SK-N-SH treated with all-trans-retinoic acid at 6 μM for 48 hours (cell line): ENCODE data around the gene ANO5.

Experiments used
- ZFP3 ChIP-seq: fragments of 250-450 bp; sonication (Bioruptor Pico); IDR thresholded peaks from 2 replicates; pipeline ENCODE4 v1.5.0; 2020; ENCODE audit warnings: mild to moderate bottlenecking, moderate library complexity
- ZNF8 ChIP-seq: fragments of 450-650 bp; formaldehyde crosslinking; IDR thresholded peaks from 2 replicates; pipeline ENCODE4 v1.5.0; 2020; ENCODE audit warnings: mild to moderate bottlenecking, moderate library complexity
- TF ChIP-seq, protein P1 (sequence below): fragments of 250-450 bp; sonication (Bioruptor Pico); IDR thresholded peaks from 2 replicates; pipeline ENCODE4 v1.5.1; 2020; ENCODE audit warnings: low read depth, mild to moderate bottlenecking, moderate library complexity
- TF ChIP-seq, protein P2 (sequence below): fragments of 250-450 bp; sonication (Bioruptor Pico); IDR thresholded peaks from 2 replicates; pipeline ENCODE4 v1.5.0; 2020; ENCODE audit warnings: mild to moderate bottlenecking, moderate library complexity

DNA sequence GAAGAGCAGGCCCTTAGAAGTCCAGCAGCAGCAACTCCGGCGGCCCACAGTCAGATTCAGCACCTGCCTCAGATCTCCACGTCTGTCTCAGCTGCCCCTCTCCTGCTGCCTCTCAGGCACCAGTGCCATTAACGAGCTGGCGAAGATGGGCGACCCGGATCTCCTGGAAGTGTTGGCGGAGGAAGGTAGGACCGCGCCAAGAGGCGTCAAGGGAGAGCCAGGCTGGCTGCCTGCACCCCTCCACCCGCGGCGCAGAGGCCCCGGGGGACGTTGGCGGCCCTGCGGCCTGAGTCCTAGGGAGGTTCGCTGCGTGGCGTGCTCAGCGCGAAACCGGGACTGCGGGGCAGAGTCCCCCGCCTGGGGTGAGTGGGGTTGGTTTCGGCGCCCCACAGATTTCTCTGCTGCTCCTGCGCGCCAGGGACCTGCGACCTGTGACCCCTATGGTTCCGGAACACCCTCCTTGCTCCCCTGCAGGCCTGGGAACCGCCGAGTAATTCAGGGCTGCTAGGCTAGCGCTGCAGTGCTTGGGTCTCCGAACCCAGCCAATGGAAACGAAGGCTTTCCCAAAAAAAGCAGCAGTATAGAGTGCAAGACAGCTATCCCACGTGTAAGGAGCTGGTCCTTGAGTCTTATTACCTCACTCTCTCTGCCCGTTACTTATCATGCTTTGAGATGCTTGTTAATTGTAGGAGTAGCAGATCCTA lies 615 bp downstream of the ANO5 start:
- TF ChIP-seq ZNF8 (CRISPR knock-in tag): no peak
- TF ChIP-seq, protein P1, sequence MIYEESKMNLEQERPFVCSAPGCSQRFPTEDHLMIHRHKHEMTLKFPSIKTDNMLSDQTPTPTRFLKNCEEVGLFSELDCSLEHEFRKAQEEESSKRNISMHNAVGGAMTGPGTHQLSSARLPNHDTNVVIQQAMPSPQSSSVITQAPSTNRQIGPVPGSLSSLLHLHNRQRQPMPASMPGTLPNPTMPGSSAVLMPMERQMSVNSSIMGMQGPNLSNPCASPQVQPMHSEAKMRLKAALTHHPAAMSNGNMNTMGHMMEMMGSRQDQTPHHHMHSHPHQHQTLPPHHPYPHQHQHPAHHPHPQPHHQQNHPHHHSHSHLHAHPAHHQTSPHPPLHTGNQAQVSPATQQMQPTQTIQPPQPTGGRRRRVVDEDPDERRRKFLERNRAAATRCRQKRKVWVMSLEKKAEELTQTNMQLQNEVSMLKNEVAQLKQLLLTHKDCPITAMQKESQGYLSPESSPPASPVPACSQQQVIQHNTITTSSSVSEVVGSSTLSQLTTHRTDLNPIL (CRISPR knock-in tag): no peak
- TF ChIP-seq ZFP3 (CRISPR knock-in tag): no peak
- TF ChIP-seq, protein P2, sequence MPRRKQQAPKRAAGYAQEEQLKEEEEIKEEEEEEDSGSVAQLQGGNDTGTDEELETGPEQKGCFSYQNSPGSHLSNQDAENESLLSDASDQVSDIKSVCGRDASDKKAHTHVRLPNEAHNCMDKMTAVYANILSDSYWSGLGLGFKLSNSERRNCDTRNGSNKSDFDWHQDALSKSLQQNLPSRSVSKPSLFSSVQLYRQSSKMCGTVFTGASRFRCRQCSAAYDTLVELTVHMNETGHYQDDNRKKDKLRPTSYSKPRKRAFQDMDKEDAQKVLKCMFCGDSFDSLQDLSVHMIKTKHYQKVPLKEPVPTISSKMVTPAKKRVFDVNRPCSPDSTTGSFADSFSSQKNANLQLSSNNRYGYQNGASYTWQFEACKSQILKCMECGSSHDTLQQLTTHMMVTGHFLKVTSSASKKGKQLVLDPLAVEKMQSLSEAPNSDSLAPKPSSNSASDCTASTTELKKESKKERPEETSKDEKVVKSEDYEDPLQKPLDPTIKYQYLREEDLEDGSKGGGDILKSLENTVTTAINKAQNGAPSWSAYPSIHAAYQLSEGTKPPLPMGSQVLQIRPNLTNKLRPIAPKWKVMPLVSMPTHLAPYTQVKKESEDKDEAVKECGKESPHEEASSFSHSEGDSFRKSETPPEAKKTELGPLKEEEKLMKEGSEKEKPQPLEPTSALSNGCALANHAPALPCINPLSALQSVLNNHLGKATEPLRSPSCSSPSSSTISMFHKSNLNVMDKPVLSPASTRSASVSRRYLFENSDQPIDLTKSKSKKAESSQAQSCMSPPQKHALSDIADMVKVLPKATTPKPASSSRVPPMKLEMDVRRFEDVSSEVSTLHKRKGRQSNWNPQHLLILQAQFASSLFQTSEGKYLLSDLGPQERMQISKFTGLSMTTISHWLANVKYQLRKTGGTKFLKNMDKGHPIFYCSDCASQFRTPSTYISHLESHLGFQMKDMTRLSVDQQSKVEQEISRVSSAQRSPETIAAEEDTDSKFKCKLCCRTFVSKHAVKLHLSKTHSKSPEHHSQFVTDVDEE: no peak
